Activated CD4-positive, alpha-beta memory T cell treated with anti-CD3 and anti-CD28 coated beads, Interleukin-2, amount 10 ng/mL, durations not matched to agents 7 days and 5 days (primary cell): ENCODE data around the gene PLEKHA5. TPM values are rescaled to one million over a fixed set of nuclear protein-coding genes. Genes with fewer than 3 reads are reported as not detected.
"Not testable (repeated sequence)": the region's sequence is repeated elsewhere in the genome, so short reads cannot be mapped to it uniquely, and the experiment has no call there.

Source experiments
- CTCF ChIA-PET: fragments of 350-600 bp; sonication (Branson Sonifier 250); formaldehyde crosslinking; loops from one replicate; lab custom pipeline; 2021; ENCODE audit warnings: antibody characterized with exemption, inconsistent platforms; lab: Charles Lee
- POLR2A ChIA-PET: fragments of 350-600 bp; sonication (Branson Sonifier 250); formaldehyde crosslinking; loops from one replicate; lab custom pipeline; 2021; ENCODE audit warnings: antibody characterized with exemption; lab: Charles Lee
- DNase-seq: peaks from one replicate; pipeline ENCODE4 v3.0.0-alpha.2; 2020
- H3K27ac Mint-ChIP-seq: one replicate; pipeline ENCODE4 v1.8.0; 2021; ENCODE audit warnings: mild to moderate bottlenecking, mixed read lengths
- H3K27me3 Mint-ChIP-seq: one replicate; pipeline ENCODE4 v1.8.0; 2021; ENCODE audit warnings: mixed read lengths
- H3K36me3 Mint-ChIP-seq: one replicate; pipeline ENCODE4 v1.8.0; 2021; ENCODE audit warnings: low read depth, mixed read lengths
- H3K4me1 Mint-ChIP-seq: one replicate; pipeline ENCODE4 v1.8.0; 2021; ENCODE audit warnings: mixed read lengths
- H3K4me3 Mint-ChIP-seq: one replicate; pipeline ENCODE4 v1.8.0; 2021; ENCODE audit warnings: mild to moderate bottlenecking, mixed read lengths
- H3K9me3 Mint-ChIP-seq: one replicate; pipeline ENCODE4 v1.8.0; 2021; ENCODE audit warnings: mixed read lengths
- total RNA-seq, 2 experiments: library from RNA; stranded (reverse); gene quantifications; one replicate each; pipeline ENCODE4 v1.2.3, GENCODE V29; 2021

The PLEKHA5 gene, protein sequence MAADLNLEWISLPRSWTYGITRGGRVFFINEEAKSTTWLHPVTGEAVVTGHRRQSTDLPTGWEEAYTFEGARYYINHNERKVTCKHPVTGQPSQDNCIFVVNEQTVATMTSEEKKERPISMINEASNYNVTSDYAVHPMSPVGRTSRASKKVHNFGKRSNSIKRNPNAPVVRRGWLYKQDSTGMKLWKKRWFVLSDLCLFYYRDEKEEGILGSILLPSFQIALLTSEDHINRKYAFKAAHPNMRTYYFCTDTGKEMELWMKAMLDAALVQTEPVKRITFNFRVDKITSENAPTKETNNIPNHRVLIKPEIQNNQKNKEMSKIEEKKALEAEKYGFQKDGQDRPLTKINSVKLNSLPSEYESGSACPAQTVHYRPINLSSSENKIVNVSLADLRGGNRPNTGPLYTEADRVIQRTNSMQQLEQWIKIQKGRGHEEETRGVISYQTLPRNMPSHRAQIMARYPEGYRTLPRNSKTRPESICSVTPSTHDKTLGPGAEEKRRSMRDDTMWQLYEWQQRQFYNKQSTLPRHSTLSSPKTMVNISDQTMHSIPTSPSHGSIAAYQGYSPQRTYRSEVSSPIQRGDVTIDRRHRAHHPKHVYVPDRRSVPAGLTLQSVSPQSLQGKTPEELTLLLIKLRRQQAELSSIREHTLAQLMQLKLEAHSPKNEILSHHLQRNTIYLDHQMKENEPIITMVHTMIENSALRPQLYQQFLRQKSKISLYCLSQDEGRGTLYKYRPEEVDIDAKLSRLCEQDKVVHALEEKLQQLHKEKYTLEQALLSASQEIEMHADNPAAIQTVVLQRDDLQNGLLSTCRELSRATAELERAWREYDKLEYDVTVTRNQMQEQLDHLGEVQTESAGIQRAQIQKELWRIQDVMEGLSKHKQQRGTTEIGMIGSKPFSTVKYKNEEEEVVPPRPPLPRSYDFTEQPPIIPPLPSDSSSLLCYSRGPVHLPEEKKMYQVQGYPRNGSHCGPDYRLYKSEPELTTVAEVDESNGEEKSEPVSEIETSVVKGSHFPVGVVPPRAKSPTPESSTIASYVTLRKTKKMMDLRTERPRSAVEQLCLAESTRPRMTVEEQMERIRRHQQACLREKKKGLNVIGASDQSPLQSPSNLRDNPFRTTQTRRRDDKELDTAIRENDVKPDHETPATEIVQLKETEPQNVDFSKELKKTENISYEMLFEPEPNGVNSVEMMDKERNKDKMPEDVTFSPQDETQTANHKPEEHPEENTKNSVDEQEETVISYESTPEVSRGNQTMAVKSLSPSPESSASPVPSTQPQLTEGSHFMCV
- 10 to 100 TPM; 13.5 to 15.2 TPM for total RNA-seq

DNA sequence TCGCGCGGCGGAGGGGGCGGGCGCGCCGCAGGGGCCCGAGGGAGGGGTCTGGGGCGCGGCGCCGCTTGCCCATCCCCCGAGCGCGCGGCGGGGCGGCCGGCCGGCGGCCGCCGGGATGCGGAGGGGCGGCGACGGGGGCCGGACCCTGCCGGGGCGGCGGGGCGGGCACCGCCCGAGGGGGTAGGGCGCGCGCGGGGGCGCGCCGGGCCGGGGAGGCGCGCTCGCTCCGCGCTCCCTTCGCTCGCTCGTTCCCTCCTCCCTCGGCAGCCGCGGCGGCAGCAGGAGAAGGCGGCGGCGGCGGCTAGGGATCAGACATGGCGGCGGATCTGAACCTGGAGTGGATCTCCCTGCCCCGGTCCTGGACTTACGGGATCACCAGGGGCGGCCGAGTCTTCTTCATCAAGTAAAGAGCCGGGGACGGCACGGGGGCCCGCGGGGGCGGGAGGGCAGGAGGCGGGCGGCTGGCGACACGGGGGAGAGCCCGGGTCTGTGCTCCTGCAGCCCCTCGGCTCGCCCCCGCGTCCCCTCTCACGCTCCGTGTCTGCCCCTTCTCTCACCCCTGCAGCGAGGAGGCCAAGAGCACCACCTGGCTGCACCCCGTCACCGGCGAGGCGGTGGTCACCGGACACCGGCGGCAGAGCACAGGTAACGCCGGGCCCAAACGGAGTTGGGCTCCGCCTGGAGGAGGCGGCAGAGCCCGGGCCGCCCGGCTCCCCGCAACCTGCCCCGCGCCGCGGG lies at the start of gene PLEKHA5:
Gene PLEKHA5, plus strand, starts transcription at position 248 of the 738 bp plus-strand sequence. Its CDS starts 67 bp downstream, at position 315.
- Mint-ChIP-seq H3K36me3 (peaks cover 17% of the 10 kb centered on the region), H3K27ac (peak within 1 kb of the TSS; percentile 57), H3K4me1 (peaks cover 29% of the 10 kb centered on the region), H3K27me3 (no peaks in the 10 kb centered on the region), H3K9me3 (peaks cover 11% of the 10 kb centered on the region), H3K4me3 (peak within 1 kb of the TSS; percentile 86)
- ChIA-PET CTCF (interaction anchor here (0.7 kb wide), 2 partner anchors 8 to 126 kb away, joined by 4 read pairs; no protein-coding TSS in a partner anchor), POLR2A (no interaction called here)
- peak; percentile 63 for DNase-seq

GRCh38 chr12:19080918-19081317 lies 48.6 kb upstream of the PLEKHA5 start:
- ChIA-PET POLR2A (no interaction called here), CTCF (no interaction called here)
- H3K9me3 Mint-ChIP-seq, result no peaks in the 10 kb centered on the region
- H3K4me1 Mint-ChIP-seq, result peaks cover 3% of the 10 kb centered on the region
- H3K27ac Mint-ChIP-seq, result no peak overlapping the region
- no peak for DNase-seq
- no peaks in the 10 kb centered on the region for H3K36me3 Mint-ChIP-seq
- H3K4me3 Mint-ChIP-seq, result no peak overlapping the region
- no peaks in the 10 kb centered on the region for H3K27me3 Mint-ChIP-seq

- Mint-ChIP-seq H3K27ac (no peak overlapping the region), H3K27me3 (no peaks in the 10 kb centered on the region), H3K4me1 (peaks cover 3% of the 10 kb centered on the region), H3K9me3 (no peaks in the 10 kb centered on the region), H3K36me3 (no peaks in the 10 kb centered on the region), H3K4me3 (no peak overlapping the region)
- ChIA-PET POLR2A (no interaction called here), CTCF (interaction anchor here (0.6 kb wide), 1 partner anchor 18 kb away, joined by 3 read pairs; no protein-coding TSS in a partner anchor)
- no peak for DNase-seq
Observed at GRCh38 chr12:19082365-19082911, 47.1 kb upstream of the PLEKHA5 start.

GRCh38 chr12:19084547-19084946 lies 45.0 kb upstream of the PLEKHA5 start:
- no peak for DNase-seq
- Mint-ChIP-seq H3K27me3 (peaks cover 3% of the 10 kb centered on the region), H3K9me3 (no peaks in the 10 kb centered on the region), H3K36me3 (no peaks in the 10 kb centered on the region), H3K27ac (no peak overlapping the region), H3K4me1 (peaks cover 3% of the 10 kb centered on the region), H3K4me3 (no peak overlapping the region)
- POLR2A ChIA-PET, result no interaction called here
- CTCF ChIA-PET, result no interaction called here

- POLR2A ChIA-PET, result no interaction called here
- Mint-ChIP-seq H3K27ac (no peak overlapping the region), H3K36me3 (no peaks in the 10 kb centered on the region), H3K9me3 (no peaks in the 10 kb centered on the region), H3K27me3 (peaks cover 3% of the 10 kb centered on the region), H3K4me3 (no peak overlapping the region), H3K4me1 (peaks cover 3% of the 10 kb centered on the region)
- DNase-seq, result no peak
- CTCF ChIA-PET, result no interaction called here
Observed at GRCh38 chr12:19085090-19085489, 44.4 kb upstream of the PLEKHA5 start.

DNA sequence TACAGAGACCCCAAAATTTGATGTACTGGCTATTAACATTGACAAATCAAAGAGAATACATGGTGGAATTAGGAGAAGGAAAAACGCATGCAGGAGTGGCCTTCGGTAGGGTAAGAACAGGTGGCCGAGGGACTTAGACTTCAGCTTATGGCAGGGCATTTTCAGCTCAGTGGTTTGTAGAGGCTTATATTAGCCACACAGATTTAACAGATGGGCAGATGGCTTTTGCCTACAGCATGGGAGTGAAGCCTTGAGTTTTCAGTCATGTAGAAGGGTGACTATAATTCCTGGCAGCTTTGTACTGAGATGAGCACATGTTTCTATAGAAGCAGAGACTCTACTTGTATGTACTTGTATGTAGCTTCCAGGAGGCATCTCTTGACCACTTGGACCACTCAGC lies 40.9 kb upstream of the PLEKHA5 start:
- no peak for DNase-seq
- no peaks in the 10 kb centered on the region for H3K4me1 Mint-ChIP-seq
- peaks cover 3% of the 10 kb centered on the region for H3K27me3 Mint-ChIP-seq
- CTCF ChIA-PET, result no interaction called here
- POLR2A ChIA-PET, result no interaction called here
- no peak overlapping the region for H3K4me3 Mint-ChIP-seq
- H3K36me3 Mint-ChIP-seq, result no peaks in the 10 kb centered on the region
- H3K9me3 Mint-ChIP-seq, result no peaks in the 10 kb centered on the region
- no peak overlapping the region for H3K27ac Mint-ChIP-seq

DNA sequence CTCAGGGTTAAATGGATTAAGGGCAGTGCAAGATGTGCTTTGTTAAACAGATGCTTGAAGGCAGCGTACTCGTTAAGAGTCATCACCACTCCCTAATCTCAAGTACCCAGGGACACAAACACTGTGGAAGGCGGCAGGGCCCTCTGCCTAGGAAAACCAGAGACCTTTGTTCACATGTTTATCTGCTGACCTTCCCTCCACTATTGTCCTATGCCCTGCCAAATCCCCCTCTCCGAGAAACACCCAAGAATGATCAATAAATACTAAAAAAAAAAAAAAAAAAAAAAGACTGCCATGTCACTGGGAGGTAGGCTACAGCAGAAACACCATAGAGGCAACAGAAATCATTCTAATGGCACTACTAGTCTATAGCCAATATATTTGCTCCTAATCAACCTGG lies 37.1 kb upstream of the PLEKHA5 start:
- H3K27ac Mint-ChIP-seq, H3K4me1 Mint-ChIP-seq, H3K36me3 Mint-ChIP-seq, H3K4me3 Mint-ChIP-seq, DNase-seq, H3K27me3 Mint-ChIP-seq, CTCF ChIA-PET, H3K9me3 Mint-ChIP-seq, POLR2A ChIA-PET: not testable (repeated sequence)

- Mint-ChIP-seq H3K4me3 (no peak overlapping the region), H3K36me3 (no peaks in the 10 kb centered on the region), H3K27me3 (peaks cover 1% of the 10 kb centered on the region), H3K9me3 (no peaks in the 10 kb centered on the region), H3K27ac (no peak overlapping the region), H3K4me1 (no peaks in the 10 kb centered on the region)
- POLR2A ChIA-PET, result no interaction called here
- CTCF ChIA-PET, result no interaction called here
- DNase-seq, result no peak
Observed at GRCh38 chr12:19093218-19093617, 36.3 kb upstream of the PLEKHA5 start.

- H3K27ac Mint-ChIP-seq, result no peak overlapping the region
- no peak overlapping the region for H3K4me3 Mint-ChIP-seq
- CTCF ChIA-PET, result no interaction called here
- POLR2A ChIA-PET, result no interaction called here
- peaks cover 1% of the 10 kb centered on the region for H3K27me3 Mint-ChIP-seq
- no peaks in the 10 kb centered on the region for H3K9me3 Mint-ChIP-seq
- no peak for DNase-seq
- H3K36me3 Mint-ChIP-seq, result no peaks in the 10 kb centered on the region
- no peaks in the 10 kb centered on the region for H3K4me1 Mint-ChIP-seq
Observed at GRCh38 chr12:19095331-19095730, 34.2 kb upstream of the PLEKHA5 start.

GRCh38 chr12:19095756-19096480 lies 33.6 kb upstream of the PLEKHA5 start:
- Mint-ChIP-seq H3K36me3 (no peaks in the 10 kb centered on the region), H3K4me3 (no peak overlapping the region), H3K27me3 (peaks cover 1% of the 10 kb centered on the region), H3K27ac (no peak overlapping the region), H3K9me3 (no peaks in the 10 kb centered on the region), H3K4me1 (no peaks in the 10 kb centered on the region)
- POLR2A ChIA-PET, result no interaction called here
- DNase-seq, result no peak
- CTCF ChIA-PET, result interaction anchor here (0.7 kb wide), 1 partner anchor 163 kb away, joined by 3 read pairs; no protein-coding TSS in a partner anchor

DNA sequence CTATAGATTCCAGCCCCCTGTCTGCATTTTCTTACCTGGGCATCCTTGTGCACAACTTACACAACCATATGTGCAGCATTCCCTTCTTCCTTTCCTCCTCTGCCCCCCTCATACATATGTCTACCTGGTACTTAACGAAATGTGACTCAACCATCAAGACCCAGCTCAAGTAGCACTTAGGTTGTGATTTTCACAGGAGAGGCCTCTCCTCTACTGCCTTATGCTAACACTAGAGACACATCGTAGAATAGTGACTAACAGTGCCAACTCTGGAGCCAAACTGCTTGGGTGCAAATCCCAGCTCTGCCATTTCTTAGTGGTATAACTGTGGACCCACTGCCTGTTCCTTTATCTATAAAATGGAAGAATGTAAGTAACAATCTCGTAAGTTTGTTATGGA lies 24.1 kb upstream of the PLEKHA5 start:
- H3K9me3 Mint-ChIP-seq, result no peaks in the 10 kb centered on the region

More for the DNA sequence above, 24.1 kb upstream of the PLEKHA5 start:
- CTCF ChIA-PET, result no interaction called here
- no peaks in the 10 kb centered on the region for H3K4me1 Mint-ChIP-seq
- H3K36me3 Mint-ChIP-seq, result no peaks in the 10 kb centered on the region
- no peak overlapping the region for H3K4me3 Mint-ChIP-seq
- no peak for DNase-seq
- no peak overlapping the region for H3K27ac Mint-ChIP-seq
- POLR2A ChIA-PET, result no interaction called here
- no peaks in the 10 kb centered on the region for H3K27me3 Mint-ChIP-seq
